Esophagus squamous epithelium (tissue), 5 donors: ENCODE data around the gene VIPR1. TPM values are rescaled to one million over a fixed set of nuclear protein-coding genes. Genes with fewer than 3 reads are reported as not detected.

Source experiments
- DNase-seq: peaks from one replicate; lab custom pipeline; 2025; lab: John Stamatoyannopoulos, UW
- H3K27ac ChIP-seq, 4 donors: fragments of 200-600 bp; sonication (generic); one replicate each; pipeline ENCODE4 v1.5.1; 2016 to 2019; ENCODE audit warnings: mild to moderate bottlenecking in 1 of 4
- H3K27me3 ChIP-seq, 4 donors: fragments of 200-600 bp; sonication (generic); 1 replicate in 3 of 4; 2 replicates in 1 of 4; pipeline versions ENCODE4 v1.5.1 to v1.6.0; 2017 to 2021; ENCODE audit warnings: antibody characterized with exemption in 1 of 4
- H3K36me3 ChIP-seq, 3 donors: fragments of 200-600 bp; sonication (generic); one replicate each; pipeline ENCODE4 v1.5.1; 2016 to 2019
- H3K4me1 ChIP-seq, 3 donors: fragments of 200-600 bp; sonication (generic); one replicate each; pipeline ENCODE4 v1.5.1; 2017 to 2019
- H3K4me3 ChIP-seq, 4 donors: fragments of 200-600 bp; sonication (generic); 1 replicate in 3 of 4; 2 replicates in 1 of 4; pipeline ENCODE4 v1.5.1; 2016 to 2019; ENCODE audit warnings: mild to moderate bottlenecking in 2 of 4, moderate library complexity in 1 of 4
- H3K9me3 ChIP-seq, 3 donors: fragments of 200-600 bp; sonication (generic); one replicate each; pipeline ENCODE4 v1.5.1; 2016 to 2019
- POLR2A ChIP-seq, 4 donors: fragments of 450-650 bp; IDR thresholded peaks; one replicate each; pipeline ENCODE4 v1.6.1; 2017; ENCODE audit warnings: antibody characterized with exemption in 4 of 4, mild to moderate bottlenecking in 4 of 4, moderate library complexity in 3 of 4
- WGBS, 2 donors: methylation state at CpG; one replicate each; pipeline ENCODE4 v1.1.5; 2018; 5-methylcytosine and 5-hydroxymethylcytosine counted together
- intact Hi-C: fragments of 100-400 bp; cut with DNase I; formaldehyde crosslinking; loops from one replicate; pipeline ENCODE4 v1.15.0; 2022
- total RNA-seq, 4 donors: library from RNA; depleted of rRNA; stranded (reverse); fragments of >200 nt; gene quantifications; one replicate each; pipeline ENCODE4 v1.1.0, GENCODE V29; 2016
- TF ChIP-seq, protein P1 (sequence below), 6 experiments: fragments of 450-650 bp in 4 of 6; fragments of 200-600 bp in 2 of 6; sonication (generic) in 2 of 6; IDR thresholded peaks; one replicate each; pipeline ENCODE4 v1.5.1; 2016 to 2019; ENCODE audit warnings: antibody characterized with exemption in 6 of 6, mild to moderate bottlenecking in 4 of 6, moderate library complexity in 4 of 6
- donor health status: DM: yes; HTN: yes; CAD: no.

The VIPR1 gene
- total RNA-seq, 4 donors from 2014 or later = 3.6 to 15.4 (median 8.6) TPM

DNA sequence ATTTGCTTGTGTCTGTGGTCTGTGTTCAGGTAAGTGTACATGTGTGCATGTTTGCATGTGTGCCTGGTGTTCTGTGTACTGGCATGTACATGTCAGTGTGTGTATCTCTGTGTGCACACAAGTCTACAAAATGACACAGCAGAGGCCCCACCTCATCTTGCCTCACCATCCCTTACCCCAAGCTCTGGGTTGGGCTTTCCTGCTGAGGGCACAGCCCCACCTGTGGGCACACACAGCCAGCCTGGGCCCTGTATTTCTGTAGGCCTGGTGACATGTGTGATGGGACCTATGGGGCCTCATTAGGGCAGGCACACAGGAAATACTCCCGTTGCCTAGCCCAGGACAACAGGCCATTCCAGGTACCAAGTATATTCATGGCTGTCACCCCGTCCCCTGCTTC is 13.5 kb downstream of the VIPR1 start:
- Histone ChIP-seq H3K9me3 (no peaks in the 10 kb centered on the region), H3K36me3 (no peaks in the 10 kb centered on the region), H3K4me3 (no peak overlapping the region), H3K4me1 (peaks cover 25 to 86% (median 32%) of the 10 kb centered on the region in 3 donors), H3K27ac (peak overlapping the region; percentile 78 to 88 (median 82)), H3K27me3 (no peaks in the 10 kb centered on the region)
- WGBS, 2 donors = 34 to 36% methylated on average over 2 of the region's 2 CpGs
- TF ChIP-seq POLR2A (IDR thresholded peaks at IDR 0.05) = no peak
- TF ChIP-seq, protein P1, sequence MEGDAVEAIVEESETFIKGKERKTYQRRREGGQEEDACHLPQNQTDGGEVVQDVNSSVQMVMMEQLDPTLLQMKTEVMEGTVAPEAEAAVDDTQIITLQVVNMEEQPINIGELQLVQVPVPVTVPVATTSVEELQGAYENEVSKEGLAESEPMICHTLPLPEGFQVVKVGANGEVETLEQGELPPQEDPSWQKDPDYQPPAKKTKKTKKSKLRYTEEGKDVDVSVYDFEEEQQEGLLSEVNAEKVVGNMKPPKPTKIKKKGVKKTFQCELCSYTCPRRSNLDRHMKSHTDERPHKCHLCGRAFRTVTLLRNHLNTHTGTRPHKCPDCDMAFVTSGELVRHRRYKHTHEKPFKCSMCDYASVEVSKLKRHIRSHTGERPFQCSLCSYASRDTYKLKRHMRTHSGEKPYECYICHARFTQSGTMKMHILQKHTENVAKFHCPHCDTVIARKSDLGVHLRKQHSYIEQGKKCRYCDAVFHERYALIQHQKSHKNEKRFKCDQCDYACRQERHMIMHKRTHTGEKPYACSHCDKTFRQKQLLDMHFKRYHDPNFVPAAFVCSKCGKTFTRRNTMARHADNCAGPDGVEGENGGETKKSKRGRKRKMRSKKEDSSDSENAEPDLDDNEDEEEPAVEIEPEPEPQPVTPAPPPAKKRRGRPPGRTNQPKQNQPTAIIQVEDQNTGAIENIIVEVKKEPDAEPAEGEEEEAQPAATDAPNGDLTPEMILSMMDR (IDR thresholded peaks at IDR 0.05) = no peak
- no peak for DNase-seq
- intact Hi-C loops = no loop called here

DNA sequence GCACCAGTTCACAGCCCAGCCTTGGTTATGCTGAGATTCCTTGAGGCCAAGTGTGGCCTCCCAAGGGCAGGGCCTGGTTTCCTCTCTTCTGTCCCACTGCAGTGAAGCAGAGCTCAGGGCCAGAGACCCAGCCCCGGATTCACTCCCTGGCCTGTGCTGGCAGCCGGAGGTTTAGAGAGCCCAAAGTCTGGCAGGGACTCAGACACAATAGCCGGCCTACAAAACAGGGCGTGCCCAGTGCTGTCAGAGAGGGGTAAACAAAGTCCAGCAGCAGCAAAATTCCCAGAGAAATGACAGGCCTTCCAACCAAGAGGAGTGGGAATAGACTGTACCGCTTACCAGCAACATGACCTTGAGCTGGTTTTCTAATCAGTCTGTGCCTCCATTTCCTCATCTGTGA is 14.0 kb downstream of the VIPR1 start:
- Histone ChIP-seq H3K27ac (peak overlapping the region; percentile 78 to 88 (median 82)), H3K27me3 (no peaks in the 10 kb centered on the region), H3K4me1 (peaks cover 25 to 83% (median 32%) of the 10 kb centered on the region in 3 donors), H3K4me3 (no peak overlapping the region), H3K9me3 (no peaks in the 10 kb centered on the region), H3K36me3 (no peaks in the 10 kb centered on the region)
- intact Hi-C loops = no loop called here
- WGBS, 2 donors = 60 to 100% methylated on average over 1 of the region's 5 CpGs
- TF ChIP-seq, protein P1 (IDR thresholded peaks at IDR 0.05) = no peak
- TF ChIP-seq POLR2A (IDR thresholded peaks at IDR 0.05) = no peak
- no peak for DNase-seq

DNA sequence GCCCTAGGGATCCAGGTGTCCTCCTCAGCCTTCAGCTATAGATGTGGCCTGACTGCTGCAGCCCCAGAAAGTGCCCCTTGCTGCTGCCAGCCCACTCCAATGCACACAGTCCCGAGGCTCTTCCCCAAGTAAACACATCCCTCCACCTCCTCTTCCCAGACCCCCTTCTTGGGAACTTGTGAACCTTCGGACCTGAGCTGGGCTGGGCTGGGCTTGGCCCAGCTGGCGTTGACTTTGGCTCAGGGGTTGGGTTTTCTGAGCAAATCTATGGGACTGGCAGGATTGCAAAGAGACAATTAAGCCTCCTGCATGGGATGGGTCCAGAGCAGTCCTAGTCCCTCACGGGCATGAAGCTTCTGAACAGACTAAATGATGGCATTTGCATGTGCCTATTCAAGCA is 14.7 kb downstream of the VIPR1 start:
- Histone ChIP-seq H3K9me3 (no peaks in the 10 kb centered on the region), H3K4me3 (no peak overlapping the region), H3K4me1 (peaks cover 25 to 80% (median 32%) of the 10 kb centered on the region in 3 donors), H3K36me3 (no peaks in the 10 kb centered on the region), H3K27me3 (no peaks in the 10 kb centered on the region), H3K27ac (peak overlapping the region; percentile 78 to 88 (median 82))
- no peak for DNase-seq
- 29 to 43% methylated on average over 1 of the region's 4 CpGs for WGBS, 2 donors
- intact Hi-C loops = no loop called here
- TF ChIP-seq POLR2A (IDR thresholded peaks at IDR 0.05) = no peak
- TF ChIP-seq, protein P1 (IDR thresholded peaks at IDR 0.05) = no peak

DNA sequence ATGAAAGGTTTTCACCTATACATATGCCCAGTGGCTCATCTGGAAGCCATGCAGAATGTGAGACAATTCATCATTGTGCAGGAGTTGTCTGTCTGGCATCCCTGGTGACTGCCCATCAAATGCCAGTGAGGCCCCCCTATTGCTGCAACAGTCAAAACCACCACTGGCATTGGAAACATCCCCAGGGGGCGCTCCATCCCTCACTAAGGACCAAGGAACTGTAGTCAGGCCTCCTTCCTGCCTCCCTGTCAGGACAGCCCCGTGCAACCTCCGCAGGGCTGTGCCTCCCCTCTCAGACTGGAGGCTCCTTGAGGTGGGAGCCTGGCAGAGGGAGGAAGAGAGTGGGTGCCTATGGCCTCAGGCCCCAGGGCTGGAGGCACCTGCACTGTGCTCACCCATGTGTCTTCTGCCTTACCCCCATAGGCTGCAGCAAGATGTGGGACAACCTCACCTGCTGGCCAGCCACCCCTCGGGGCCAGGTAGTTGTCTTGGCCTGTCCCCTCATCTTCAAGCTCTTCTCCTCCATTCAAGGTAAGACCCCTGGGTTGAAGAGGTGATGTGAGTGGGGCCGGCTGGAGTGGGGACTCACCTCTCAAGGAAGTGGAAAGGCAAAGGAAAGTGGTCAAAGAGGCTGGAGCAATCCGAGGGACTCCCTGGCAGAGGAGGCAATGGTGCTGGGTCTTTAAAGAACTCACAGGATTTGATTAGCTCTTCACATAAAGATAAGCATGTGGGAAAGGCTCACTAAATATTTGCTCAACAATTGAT is 16.5 kb downstream of the VIPR1 start:
- TF ChIP-seq, protein P1 (IDR thresholded peaks at IDR 0.05) = no peak
- TF ChIP-seq POLR2A (IDR thresholded peaks at IDR 0.05) = no peak
- DNase-seq = no peak
- no peak overlapping the region for H3K4me3 ChIP-seq
- WGBS, 2 donors = 82 to 84% methylated on average over 2 to 3 of the region's 6 CpGs
- no peaks in the 10 kb centered on the region for H3K27me3 ChIP-seq
- H3K9me3 ChIP-seq = no peaks in the 10 kb centered on the region
- H3K36me3 ChIP-seq = no peaks in the 10 kb centered on the region
- H3K27ac ChIP-seq = peak overlapping the region in 1 of 4 donors; percentile 42
- intact Hi-C loops = no loop called here
- peaks cover 25 to 72% (median 32%) of the 10 kb centered on the region in 3 donors for H3K4me1 ChIP-seq

DNA sequence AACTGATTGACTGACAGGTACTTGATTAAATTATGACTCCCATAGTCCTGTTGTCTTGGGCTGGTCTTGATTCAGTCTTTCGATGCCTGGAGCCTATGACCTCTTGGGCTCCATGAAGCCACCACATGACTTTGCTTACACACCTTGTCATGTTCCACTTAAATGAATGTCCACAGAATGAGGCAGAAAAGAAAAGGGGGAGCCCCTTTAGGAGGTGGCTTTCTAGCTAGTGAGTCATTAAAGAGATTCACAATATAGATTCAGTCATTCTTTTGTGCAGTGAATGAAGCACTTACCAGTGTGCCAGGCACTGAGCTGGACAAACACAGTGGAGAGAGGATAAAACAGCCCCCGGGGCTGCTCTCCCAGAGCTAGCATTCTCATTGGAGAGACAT is 17.1 kb downstream of the VIPR1 start:
- peaks cover 27 to 66% (median 31%) of the 10 kb centered on the region in 3 donors for H3K4me1 ChIP-seq
- H3K27ac ChIP-seq = peak overlapping the region in 2 of 4 donors; percentile 19 to 42
- no peak for DNase-seq
- no peaks in the 10 kb centered on the region for H3K36me3 ChIP-seq
- no peaks in the 10 kb centered on the region for H3K27me3 ChIP-seq
- TF ChIP-seq, protein P1 (IDR thresholded peaks at IDR 0.05) = no peak
- TF ChIP-seq POLR2A (IDR thresholded peaks at IDR 0.05) = no peak
- H3K4me3 ChIP-seq = no peak overlapping the region
- 29 to 44% methylated on average over 1 to 2 of the region's 2 CpGs for WGBS, 2 donors
- H3K9me3 ChIP-seq = no peaks in the 10 kb centered on the region
- intact Hi-C loops = no loop called here
